IMR-90 (cell line): ENCODE measurements around the gene OR2V2. TPM values are rescaled to one million over a fixed set of nuclear protein-coding genes. Genes with fewer than 3 reads are reported as not detected.

ENCODE experiments used
- ATAC-seq: fragments of 200-7000 bp; cut with Tn5 transposase; 2 replicates; pipeline ENCODE4 v1.9.1; 2020; ENCODE audit warnings: low read depth, mild to moderate bottlenecking, moderate library complexity
- BruUV-seq: library from RNA; stranded (reverse); fragments of 400-500 nt; replicated peaks from 2 replicates; lab custom pipeline; 2021; lab: Mats Ljungman, UMichigan
- CTCF ChIA-PET: fragments of 300-600 bp; formaldehyde crosslinking; extraction: SDS; loops from one replicate; lab custom pipeline; 2021; ENCODE audit warnings: antibody characterized with exemption; lab: Yijun Ruan, JAX
- POLR2A ChIA-PET: fragments of 300-600 bp; sonication (Branson Sonifier 250); formaldehyde crosslinking; loops from one replicate; lab custom pipeline; 2022; ENCODE audit warnings: antibody characterized with exemption; ENCODE audit not compliant: unreplicated experiment; lab: Charles Lee
- DNase-seq: peaks from one replicate; pipeline ENCODE4 v3.0.0; 2013
- H2AFZ ChIP-seq: replicated peaks from 2 replicates; pipeline ENCODE3; 2013; ENCODE audit warnings: low read length, mild to moderate bottlenecking; ENCODE audit not compliant: poor library complexity
- H2AK5ac ChIP-seq: 2 replicates; pipeline ENCODE4 v1.6.1; 2013; ENCODE audit warnings: low read depth, low read length, inconsistent platforms
- H2AK9ac ChIP-seq: replicated peaks from 2 replicates; pipeline ENCODE3; 2013; ENCODE audit warnings: mild to moderate bottlenecking, low read depth, low read length, moderate library complexity; ENCODE audit not compliant: poor library complexity
- H2BK120ac ChIP-seq: 2 replicates; pipeline ENCODE4 v1.6.1; 2013; ENCODE audit warnings: low read depth, low read length, inconsistent platforms
- H2BK15ac ChIP-seq: 3 replicates; pipeline ENCODE4 v1.6.1; 2013; ENCODE audit warnings: low read depth, low read length, inconsistent platforms
- H2BK20ac ChIP-seq: 2 replicates; pipeline ENCODE4 v1.6.1; 2013; ENCODE audit warnings: low read depth, mild to moderate bottlenecking, inconsistent platforms, low read length, moderate library complexity
- H2BK5ac ChIP-seq: 2 replicates; pipeline ENCODE4 v1.6.1; 2013; ENCODE audit warnings: mild to moderate bottlenecking, low read depth, low read length, inconsistent platforms; ENCODE audit not compliant: poor library complexity, severe bottlenecking
- H3K14ac ChIP-seq: replicated peaks from 2 replicates; pipeline ENCODE4 v1.6.1; 2013; ENCODE audit warnings: low read depth, low read length, inconsistent platforms
- H3K18ac ChIP-seq: 2 replicates; pipeline ENCODE4 v1.6.1; 2013; ENCODE audit warnings: low read depth, low read length, control low read depth
- H3K23ac ChIP-seq: 2 replicates; pipeline ENCODE4 v1.6.1; 2013; ENCODE audit warnings: low read depth, low read length, inconsistent platforms
- H3K27ac ChIP-seq: 2 replicates; pipeline ENCODE4 v1.5.1; 2013; ENCODE audit warnings: mild to moderate bottlenecking, control low read depth, low read length; ENCODE audit not compliant: insufficient read depth
- H3K27me3 ChIP-seq: 2 replicates; pipeline ENCODE4 v1.6.1; 2013; ENCODE audit warnings: low read length; ENCODE audit not compliant: control insufficient read depth, insufficient read depth
- H3K36me3 ChIP-seq: 2 replicates; pipeline ENCODE4 v1.6.1; 2013; ENCODE audit warnings: low read length, mixed read lengths; ENCODE audit not compliant: control insufficient read depth, insufficient read depth
- H3K4ac ChIP-seq: 2 replicates; pipeline ENCODE4 v1.6.1; 2013; ENCODE audit warnings: low read depth, low read length, inconsistent platforms
- H3K4me1 ChIP-seq: 2 replicates; pipeline ENCODE4 v1.6.1; 2013; ENCODE audit warnings: low read length, mixed read lengths; ENCODE audit not compliant: control insufficient read depth, insufficient read depth
- H3K4me2 ChIP-seq: 2 replicates; pipeline ENCODE4 v1.6.1; 2013; ENCODE audit warnings: low read depth, mild to moderate bottlenecking, control low read depth, low read length, moderate library complexity
- H3K4me3 ChIP-seq: 2 replicates; pipeline ENCODE4 v1.5.1; 2013; ENCODE audit warnings: low read depth, mild to moderate bottlenecking, control low read depth, low read length, moderate library complexity; ENCODE audit not compliant: insufficient read depth
- H3K56ac ChIP-seq: 2 replicates; pipeline ENCODE4 v1.6.1; 2013; ENCODE audit warnings: low read length, inconsistent platforms; ENCODE audit not compliant: insufficient read depth; ENCODE audit errors: extremely low read depth
- H3K79me1 ChIP-seq, 2 experiments: 2 replicates each; pipeline ENCODE4 v1.6.1; 2013; ENCODE audit warnings: low read length in 2 of 2, inconsistent platforms in 1 of 2, low read depth in 1 of 2
- H3K9ac ChIP-seq: 2 replicates; pipeline ENCODE4 v1.6.1; 2013; ENCODE audit warnings: low read depth, low read length, control low read depth
- H3K9me1 ChIP-seq: 2 replicates; pipeline ENCODE4 v1.6.1; 2013; ENCODE audit warnings: low read length, inconsistent platforms; ENCODE audit not compliant: insufficient read depth
- H3K9me3 ChIP-seq: 2 replicates; pipeline ENCODE4 v1.6.1; 2013; ENCODE audit warnings: low read length; ENCODE audit not compliant: control insufficient read depth, insufficient read depth
- H4K20me1 ChIP-seq: 2 replicates; pipeline ENCODE4 v1.6.1; 2013; ENCODE audit warnings: low read length, inconsistent platforms; ENCODE audit not compliant: insufficient read depth
- H4K5ac ChIP-seq: 2 replicates; pipeline ENCODE4 v1.6.1; 2013; ENCODE audit warnings: mild to moderate bottlenecking, low read depth, low read length, control low read depth
- H4K8ac ChIP-seq, 2 experiments: 2 replicates each; pipeline ENCODE4 v1.6.1; 2013; ENCODE audit warnings: low read depth in 2 of 2, low read length in 2 of 2, control low read depth in 1 of 2, inconsistent platforms in 1 of 2
- H4K91ac ChIP-seq: 2 replicates; pipeline ENCODE4 v1.6.1; 2013; ENCODE audit warnings: low read depth, low read length, inconsistent platforms; ENCODE audit not compliant: insufficient read depth
- BHLHE40 ChIP-seq: fragments of 150-350 bp; IDR thresholded peaks from 2 replicates; pipeline ENCODE4 v1.6.1; 2016; ENCODE audit warnings: mild to moderate bottlenecking, low read depth, low read length
- CEBPB ChIP-seq: IDR thresholded peaks from 2 replicates; pipeline ENCODE4 v1.6.1; 2012; ENCODE audit warnings: low read depth, low read length, improper control_type of control experiment
- FOS ChIP-seq: fragments of 150-350 bp; IDR thresholded peaks from 2 replicates; pipeline ENCODE4 v1.6.1; 2016; ENCODE audit warnings: low read depth, low read length
- MAFK ChIP-seq: IDR thresholded peaks from 2 replicates; pipeline ENCODE4 v1.6.1; 2012; ENCODE audit warnings: low read depth, low read length, improper control_type of control experiment
- MAZ ChIP-seq: IDR thresholded peaks from 2 replicates; pipeline ENCODE4 v1.6.1; 2012; ENCODE audit warnings: low read depth, mild to moderate bottlenecking, low read length, improper control_type of control experiment, moderate library complexity, borderline replicate concordance
- MXI1 ChIP-seq: IDR thresholded peaks from 2 replicates; pipeline ENCODE4 v1.6.1; 2012; ENCODE audit warnings: low read depth, mild to moderate bottlenecking, low read length, moderate library complexity, borderline replicate concordance
- NFE2L2 ChIP-seq: fragments of 150-350 bp; IDR thresholded peaks from 2 replicates; pipeline ENCODE4 v1.6.1; 2016; ENCODE audit warnings: low read depth, mild to moderate bottlenecking, low read length
- POLR2A ChIP-seq: IDR thresholded peaks from 2 replicates; pipeline ENCODE4 v1.6.1; 2012; ENCODE audit warnings: mild to moderate bottlenecking, low read depth, low read length
- RAD21 ChIP-seq: IDR thresholded peaks from 2 replicates; pipeline ENCODE4 v1.6.1; 2012; ENCODE audit warnings: low read length, improper control_type of control experiment
- RCOR1 ChIP-seq: IDR thresholded peaks from 2 replicates; pipeline ENCODE4 v1.6.1; 2012; ENCODE audit warnings: mild to moderate bottlenecking, low read length, improper control_type of control experiment; ENCODE audit not compliant: insufficient replicate concordance
- RFX5 ChIP-seq: IDR thresholded peaks from 2 replicates; pipeline ENCODE4 v1.8.0; 2012; ENCODE audit warnings: low read depth, mild to moderate bottlenecking, low read length, moderate library complexity
- SMC3 ChIP-seq: fragments of 150-350 bp; IDR thresholded peaks from 2 replicates; pipeline ENCODE4 v1.6.1; 2016; ENCODE audit warnings: low read depth, mild to moderate bottlenecking, antibody characterized with exemption, low read length, moderate library complexity
- WGBS, 2 experiments: methylation state at CpG; one replicate each; pipeline versions ENCODE4 v1.1.5 to v1.1.7; 2013; ENCODE audit warnings: missing lambda C conversion rate in 2 of 2; ENCODE audit not compliant: insufficient read length in 1 of 2; ENCODE audit errors: extremely low coverage in 2 of 2; 5-methylcytosine and 5-hydroxymethylcytosine counted together
- dilution Hi-C: fragments of 300-500 bp; cut with HindIII; formaldehyde crosslinking; loops from one replicate; pipeline ENCODE4 v1.14.3; 2018; ENCODE audit warnings: low sequenced_read_pairs; ENCODE audit not compliant: unreplicated experiment
- in situ Hi-C: fragments of 300-500 bp; cut with MboI; formaldehyde crosslinking; loops from 3 replicates; pipeline ENCODE4 v1.14.3; 2019; ENCODE audit warnings: low sequenced_read_pairs, inconsistent platforms, mixed read lengths
- intact Hi-C: fragments of 100-400 bp; cut with micrococcal nuclease; formaldehyde crosslinking; loops from 2 replicates; pipeline ENCODE4 v1.10.0; 2022
- polyA plus RNA-seq, 3 experiments: library from polyadenylated mRNA; depleted of rRNA; stranded (reverse); fragments of >200 nt; gene quantifications; 2 replicates each; pipeline ENCODE4 v1.2.3, GENCODE V29; 2012; ENCODE audit warnings: low replicate concordance in 1 of 3
- total RNA-seq: library from RNA; depleted of rRNA; stranded (reverse); fragments of >200 nt; gene quantifications from 2 replicates; pipeline ENCODE4 v1.2.3, GENCODE V29; 2012
- TF ChIP-seq, protein P1 (sequence below): fragments of 150-350 bp; IDR thresholded peaks from 2 replicates; pipeline ENCODE4 v1.6.1; 2017; ENCODE audit warnings: mild to moderate bottlenecking, antibody characterized with exemption, low read length, low read depth
- TF ChIP-seq, protein P2 (sequence below): fragments of 150-350 bp; IDR thresholded peaks from 2 replicates; pipeline ENCODE4 v1.6.1; 2016; ENCODE audit warnings: low read depth, mild to moderate bottlenecking, low read length, moderate library complexity, borderline replicate concordance
- TF ChIP-seq, protein P3 (sequence below): conservative IDR thresholded peaks from 2 replicates; pipeline ENCODE4 v1.5.1; 2012; ENCODE audit warnings: mild to moderate bottlenecking, low read depth, low read length, improper control_type of control experiment

Gene OR2V2
- total and polyA plus RNA-seq, 2 of the 4 experiments (the other 2 are of a cell fraction), result not detected

DNA sequence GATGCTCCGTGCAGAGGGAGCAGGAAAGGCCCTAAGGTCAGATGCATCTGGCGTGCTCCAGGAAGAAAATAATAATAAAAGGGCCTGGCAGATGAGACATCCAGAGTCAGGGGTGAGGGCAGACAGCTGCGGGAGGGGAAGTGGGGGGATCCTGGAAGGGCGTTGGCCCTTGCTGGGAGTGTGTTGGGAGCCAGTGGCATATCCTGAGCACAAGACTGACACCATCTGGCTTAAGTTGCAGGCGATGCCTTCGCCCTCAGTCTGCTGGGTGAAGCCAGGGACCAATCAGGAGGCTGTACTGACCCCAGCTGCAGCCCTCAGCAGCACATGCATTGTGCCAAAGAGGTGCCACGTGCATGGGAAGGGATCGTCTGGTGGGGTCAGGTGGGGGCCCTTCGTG lies 3.8 kb downstream of the OR2V2 start:
- Histone ChIP-seq H3K9me3 (no peaks in the 10 kb centered on the region), H3K18ac (no peak overlapping the region), H3K9ac (no peak overlapping the region), H3K36me3 (no peaks in the 10 kb centered on the region), H3K56ac (no peak overlapping the region), H3K4me1 (no peaks in the 10 kb centered on the region; the same call in 1 of the 2 replicates), H3K4ac (no peak overlapping the region), H3K23ac (no peak overlapping the region), H3K4me2 (no peak overlapping the region), H4K20me1 (no peaks in the 10 kb centered on the region), H4K91ac (no peak overlapping the region), H3K14ac (no peak overlapping the region), H2AK5ac (no peak overlapping the region), H3K9me1 (no peaks in the 10 kb centered on the region), H4K5ac (no peak overlapping the region), H3K4me3 (no peak overlapping the region), H3K79me1 (no peaks in the 10 kb centered on the region), H3K27ac (no peak overlapping the region), H4K8ac (no peak overlapping the region), H2AFZ (peak overlapping the region; percentile 21), H2BK15ac (no peak overlapping the region), H2BK20ac (no peak overlapping the region), H2BK120ac (no peak overlapping the region), H2AK9ac (peak overlapping the region; percentile 15), H2BK5ac (no peak overlapping the region), H3K27me3 (no peaks in the 10 kb centered on the region; the same call in 1 of the 2 replicates)
- CTCF ChIA-PET, result no interaction called here
- no peak for TF ChIP-seq RCOR1
- TF ChIP-seq MXI1, result no peak
- no peak for TF ChIP-seq MAZ
- no peak for TF ChIP-seq RAD21
- TF ChIP-seq, protein P1, sequence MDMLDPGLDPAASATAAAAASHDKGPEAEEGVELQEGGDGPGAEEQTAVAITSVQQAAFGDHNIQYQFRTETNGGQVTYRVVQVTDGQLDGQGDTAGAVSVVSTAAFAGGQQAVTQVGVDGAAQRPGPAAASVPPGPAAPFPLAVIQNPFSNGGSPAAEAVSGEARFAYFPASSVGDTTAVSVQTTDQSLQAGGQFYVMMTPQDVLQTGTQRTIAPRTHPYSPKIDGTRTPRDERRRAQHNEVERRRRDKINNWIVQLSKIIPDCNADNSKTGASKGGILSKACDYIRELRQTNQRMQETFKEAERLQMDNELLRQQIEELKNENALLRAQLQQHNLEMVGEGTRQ, result no peak
- TF ChIP-seq, protein P2, sequence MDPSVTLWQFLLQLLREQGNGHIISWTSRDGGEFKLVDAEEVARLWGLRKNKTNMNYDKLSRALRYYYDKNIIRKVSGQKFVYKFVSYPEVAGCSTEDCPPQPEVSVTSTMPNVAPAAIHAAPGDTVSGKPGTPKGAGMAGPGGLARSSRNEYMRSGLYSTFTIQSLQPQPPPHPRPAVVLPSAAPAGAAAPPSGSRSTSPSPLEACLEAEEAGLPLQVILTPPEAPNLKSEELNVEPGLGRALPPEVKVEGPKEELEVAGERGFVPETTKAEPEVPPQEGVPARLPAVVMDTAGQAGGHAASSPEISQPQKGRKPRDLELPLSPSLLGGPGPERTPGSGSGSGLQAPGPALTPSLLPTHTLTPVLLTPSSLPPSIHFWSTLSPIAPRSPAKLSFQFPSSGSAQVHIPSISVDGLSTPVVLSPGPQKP, result no peak
- TF ChIP-seq BHLHE40, result no peak
- no peak for TF ChIP-seq POLR2A
- no peak for TF ChIP-seq CEBPB
- no peak for TF ChIP-seq SMC3
- no peak for TF ChIP-seq RFX5
- TF ChIP-seq MAFK, result no peak
- no peak for TF ChIP-seq NFE2L2
- TF ChIP-seq, protein P3, sequence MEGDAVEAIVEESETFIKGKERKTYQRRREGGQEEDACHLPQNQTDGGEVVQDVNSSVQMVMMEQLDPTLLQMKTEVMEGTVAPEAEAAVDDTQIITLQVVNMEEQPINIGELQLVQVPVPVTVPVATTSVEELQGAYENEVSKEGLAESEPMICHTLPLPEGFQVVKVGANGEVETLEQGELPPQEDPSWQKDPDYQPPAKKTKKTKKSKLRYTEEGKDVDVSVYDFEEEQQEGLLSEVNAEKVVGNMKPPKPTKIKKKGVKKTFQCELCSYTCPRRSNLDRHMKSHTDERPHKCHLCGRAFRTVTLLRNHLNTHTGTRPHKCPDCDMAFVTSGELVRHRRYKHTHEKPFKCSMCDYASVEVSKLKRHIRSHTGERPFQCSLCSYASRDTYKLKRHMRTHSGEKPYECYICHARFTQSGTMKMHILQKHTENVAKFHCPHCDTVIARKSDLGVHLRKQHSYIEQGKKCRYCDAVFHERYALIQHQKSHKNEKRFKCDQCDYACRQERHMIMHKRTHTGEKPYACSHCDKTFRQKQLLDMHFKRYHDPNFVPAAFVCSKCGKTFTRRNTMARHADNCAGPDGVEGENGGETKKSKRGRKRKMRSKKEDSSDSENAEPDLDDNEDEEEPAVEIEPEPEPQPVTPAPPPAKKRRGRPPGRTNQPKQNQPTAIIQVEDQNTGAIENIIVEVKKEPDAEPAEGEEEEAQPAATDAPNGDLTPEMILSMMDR, result no peak
- TF ChIP-seq FOS, result no peak
- in situ Hi-C loops, result loop anchor here (5.0 to 10.0 kb wide), 2 partner anchors 276 to 369 kb away; no protein-coding TSS in a partner anchor
- intact Hi-C loops, result no loop called here
- POLR2A ChIA-PET, result no interaction called here
- 7% methylated on average over 5 of the region's 9 CpGs; no CpG with 5 or more reads in 1 of the 2 experiments for WGBS, 2 experiments
- DNase-seq (no peak), ATAC-seq (0 out of 2 replicates have a peak, but pooled peaks have one; percentile 11)
- BruUV-seq, result no TSS peak
- dilution Hi-C loops, result no loop called here
